Right lobe of liver (tissue), 4 donors: ENCODE results near the gene ZNF345.

ENCODE experiments used
- CTCF ChIP-seq, 4 donors: fragments of 200-600 bp in 3 of 4; fragments of 450-650 bp in 1 of 4; IDR thresholded peaks; one replicate each; pipeline versions ENCODE4 v1.5.1 to v1.8.0; 2016 to 2022; ENCODE audit warnings: antibody characterized with exemption in 4 of 4, mild to moderate bottlenecking in 2 of 4
- POLR2A ChIP-seq: fragments of 450-650 bp; IDR thresholded peaks from one replicate; pipeline ENCODE4 v1.6.1; 2017; ENCODE audit warnings: antibody characterized with exemption, mild to moderate bottlenecking
- donor health status: DM: no; HTN: no; CAD: no.
- donor health status: DM: no; HTN: no; CAD: no.
- donor health status: DM: no; HTN: yes; CAD: no.

- TF ChIP-seq POLR2A (no peak), CTCF (IDR thresholded peaks at IDR 0.05) (no peak)
These were observed 17.2 kb upstream of the ZNF345 start for GRCh38 chr19:36833430-36833829.
